Stimulated activated CD4-positive, alpha-beta T cell treated with anti-CD3 and anti-CD28 coated beads, Interleukin-4, amount 100 ng/mL, for 4 hours (primary cell): ENCODE results near the gene DHPS.
A peak's percentile ranks its signal among the peaks of the same experiment; 100 is the strongest.
"Not testable (repeated sequence)": the region's sequence is repeated elsewhere in the genome, so short reads cannot be mapped to it uniquely, and the experiment has no call there.

Experiments
- DNase-seq, 2 experiments: peaks; one replicate each; pipeline ENCODE4 v3.0.0-alpha.2; 2020

DHPS gene

GRCh38 chr19:12705169-12705568 is 23.5 kb upstream of the DHPS start:
- no peak for DNase-seq

GRCh38 chr19:12703046-12703445 is 21.4 kb upstream of the DHPS start:
- DNase-seq = no peak

DNA sequence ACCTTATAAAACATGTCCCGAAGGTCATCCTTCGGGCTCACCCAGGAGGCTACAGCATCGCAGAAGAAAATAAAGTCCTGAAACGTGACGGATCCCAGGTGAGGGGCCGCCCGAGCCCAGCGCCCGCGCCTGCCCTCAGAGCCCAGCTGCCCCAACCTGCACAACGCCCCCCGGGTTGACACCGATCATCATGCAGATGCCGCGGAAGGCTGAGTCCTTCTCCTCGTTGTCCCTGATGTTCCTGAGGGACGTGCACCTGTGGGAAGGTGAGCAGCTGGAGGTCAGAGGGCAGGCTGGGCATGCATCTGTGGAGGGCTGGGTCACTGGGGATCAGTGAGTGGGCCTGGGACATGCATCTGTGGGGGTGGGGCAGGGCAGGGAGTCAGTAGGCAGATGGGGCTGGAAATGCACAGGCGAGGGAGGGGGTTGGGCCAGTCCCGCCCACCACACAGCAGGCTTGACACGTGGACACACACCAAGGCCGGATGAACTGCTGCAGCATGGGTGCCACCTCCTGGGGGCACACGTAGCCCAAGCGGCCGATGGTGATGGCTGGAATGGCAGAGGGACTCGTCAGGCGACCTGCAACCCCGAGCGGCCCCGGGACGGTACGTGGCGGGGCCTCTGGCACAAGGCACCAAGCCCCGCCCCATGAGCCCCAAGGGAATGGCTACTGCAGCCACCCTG is 20.1 kb upstream of the DHPS start:
- no peak for DNase-seq

DNA sequence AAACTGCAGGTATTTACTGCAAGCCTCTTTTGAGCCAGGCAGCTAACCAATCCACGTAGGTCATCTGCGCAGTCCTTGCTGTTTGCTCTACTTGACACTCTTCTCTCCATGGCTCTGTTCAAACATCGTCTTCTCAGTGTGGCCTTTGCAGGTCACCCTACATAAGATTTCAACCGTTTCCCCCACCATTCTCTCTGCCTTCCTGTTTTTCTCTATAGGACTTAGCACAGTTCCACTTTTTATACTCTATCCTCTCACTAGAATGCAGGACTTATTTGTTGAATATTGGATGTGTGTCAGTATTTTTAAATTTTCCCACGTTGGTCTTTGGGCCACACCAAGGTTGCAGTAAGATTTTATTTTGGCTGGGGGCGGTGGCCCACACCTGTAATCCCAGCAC is 16.5 kb upstream of the DHPS start:
- no peak for DNase-seq

DNA sequence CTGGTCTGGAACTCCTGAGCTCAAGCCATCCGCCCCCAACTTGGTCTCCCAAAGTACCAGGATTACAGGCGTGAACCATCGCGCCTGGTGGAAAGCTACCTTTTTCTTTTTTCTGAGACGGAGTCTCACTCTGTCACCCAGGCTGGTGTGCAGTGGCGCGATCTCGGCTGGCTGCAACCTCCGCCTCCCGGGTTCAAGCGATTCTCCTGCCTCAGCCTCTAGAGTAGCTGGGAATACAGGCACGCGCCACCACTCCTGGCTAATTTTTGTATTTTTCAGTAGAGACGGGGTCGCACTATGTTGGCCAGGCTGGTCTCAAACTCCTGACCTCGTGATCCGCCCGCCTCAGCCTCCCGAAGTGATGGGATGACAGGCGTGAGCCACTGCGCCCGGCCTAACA is 15.7 kb upstream of the DHPS start:
- DNase-seq = not testable (repeated sequence)

DNA sequence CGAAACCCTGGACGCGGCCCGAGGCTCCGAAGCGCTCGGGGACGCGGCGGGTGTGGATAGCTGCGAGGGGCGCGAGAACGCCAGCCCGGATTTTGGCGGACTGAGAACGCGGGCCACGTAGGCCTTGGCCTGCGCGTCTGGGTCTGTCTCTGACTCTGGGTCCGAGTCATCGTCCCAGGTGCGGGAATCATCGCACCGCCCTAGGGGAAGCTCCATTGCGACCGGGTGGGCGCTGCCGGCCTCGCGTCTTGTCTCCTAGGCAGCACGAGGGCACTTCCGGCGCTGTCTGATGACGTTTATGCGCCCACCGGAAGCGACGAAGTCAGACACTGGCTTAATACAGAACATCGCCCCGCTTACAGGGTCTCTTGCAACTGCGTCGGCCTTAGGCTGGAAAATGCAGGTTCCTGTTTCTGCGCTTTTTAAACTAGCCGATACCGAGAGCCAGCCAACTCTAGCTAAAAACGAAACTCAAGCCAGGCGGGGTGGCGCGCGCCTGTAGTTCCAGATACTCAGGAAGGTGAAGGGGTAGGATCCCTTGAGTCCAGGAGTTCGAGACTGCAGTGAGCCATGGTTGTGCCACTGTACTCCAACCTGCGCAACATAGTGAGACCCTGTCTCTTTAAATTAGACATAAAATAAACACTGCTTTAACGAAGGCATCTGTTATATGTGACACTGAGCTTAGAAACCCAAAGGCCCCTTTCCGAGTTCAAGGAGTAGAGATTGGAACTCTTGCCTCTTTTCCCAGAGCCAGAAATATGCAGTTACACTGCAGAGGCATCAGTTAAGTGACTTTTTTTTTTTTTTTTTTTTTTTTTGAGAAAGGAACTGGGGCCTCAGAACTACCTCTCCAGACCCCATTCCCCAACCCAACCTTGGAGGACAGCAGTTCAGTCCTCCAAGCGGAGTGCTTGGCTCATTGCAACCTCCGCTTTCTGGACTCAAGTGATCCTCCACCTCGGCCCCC is 15.0 kb upstream of the DHPS start, which contains the start of gene FBXW9:
TSS of gene FBXW9 (minus strand) at position 266 of the 970 bp plus-strand sequence. CDS start at position 216, 50 bp downstream.
- DNase-seq = peak; percentile 95 to 98

DNA sequence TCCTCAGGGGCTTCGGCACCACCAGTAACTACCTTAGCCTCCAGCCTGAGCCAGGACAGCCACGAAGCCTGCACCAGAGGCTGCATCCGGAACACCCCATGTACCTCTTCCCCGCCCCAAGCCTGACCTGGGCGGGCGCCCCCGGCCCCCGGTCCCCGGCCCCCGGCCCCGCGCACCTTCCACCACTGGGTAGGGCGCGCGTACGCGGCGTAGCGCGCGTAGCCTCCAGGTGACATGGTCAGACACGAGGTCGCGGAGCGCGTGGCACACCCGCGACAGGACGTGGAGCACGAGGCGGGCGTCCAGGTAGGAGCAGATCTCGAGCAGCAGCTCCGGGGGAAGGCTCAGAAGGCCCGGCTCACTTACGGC is 14.3 kb upstream of the DHPS start:
- DNase-seq = peak in 1 of 2 experiments; percentile 17

DNA sequence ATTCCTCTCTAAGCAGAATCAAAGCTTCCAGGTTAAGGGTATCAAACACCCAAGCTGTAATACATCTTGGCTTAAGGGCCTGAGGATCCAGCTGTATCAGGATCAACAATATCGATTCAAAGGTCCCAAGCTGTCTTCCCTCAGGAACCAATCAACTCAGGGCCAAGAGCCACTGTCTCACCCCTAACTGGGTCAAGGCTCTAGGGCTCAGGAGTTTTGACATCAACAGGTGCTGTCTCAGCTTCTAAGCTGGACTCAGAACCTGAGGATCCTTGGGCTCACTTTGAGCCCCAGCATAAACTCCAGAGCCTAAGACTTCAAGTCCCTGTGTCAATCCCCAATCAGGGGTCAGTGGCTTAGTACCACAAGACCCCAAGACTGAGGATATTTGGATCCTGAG is 13.8 kb upstream of the DHPS start:
- DNase-seq = no peak

DNA sequence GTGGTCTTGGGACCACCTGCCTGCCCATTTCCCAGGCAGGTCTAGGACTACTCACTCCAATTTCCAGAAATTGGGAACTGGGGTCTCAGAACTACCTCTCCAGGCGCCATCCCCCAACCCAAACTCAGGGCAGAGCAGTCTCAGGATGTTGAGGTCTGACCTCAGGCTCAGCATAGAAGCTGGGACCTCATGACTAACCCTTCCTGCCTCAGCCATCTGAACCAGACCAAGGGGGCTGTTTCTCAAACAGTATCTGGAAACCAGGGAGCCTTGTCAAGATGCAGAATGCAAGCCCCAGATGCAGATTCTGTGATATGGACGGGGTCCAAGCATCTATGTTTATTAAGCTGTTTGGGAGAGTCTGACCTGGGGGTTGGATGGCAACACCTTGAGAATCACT is 13.4 kb upstream of the DHPS start:
- DNase-seq = no peak

GRCh38 chr19:12694641-12695040 is 13.0 kb upstream of the DHPS start:
- DNase-seq = no peak

DNA sequence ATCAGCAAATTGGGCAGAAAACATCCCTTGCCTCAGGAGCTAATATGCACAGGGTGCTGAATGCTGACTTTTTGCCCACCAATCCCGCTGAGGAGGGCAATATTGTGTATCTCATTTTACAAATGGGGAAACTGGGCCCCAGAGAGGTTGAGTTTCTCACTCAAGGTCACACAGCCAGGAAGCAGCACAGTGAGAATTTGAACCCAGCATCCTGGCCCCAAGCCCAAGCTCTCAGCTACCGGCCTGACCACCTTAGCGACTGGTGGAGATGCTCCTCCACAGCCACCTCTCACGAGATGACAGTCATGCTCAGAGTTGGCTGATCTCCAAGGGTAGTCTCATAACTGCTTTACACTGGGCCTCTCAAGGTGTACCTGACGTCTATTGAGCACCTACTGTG is 11.3 kb upstream of the DHPS start:
- DNase-seq = no peak

DNA sequence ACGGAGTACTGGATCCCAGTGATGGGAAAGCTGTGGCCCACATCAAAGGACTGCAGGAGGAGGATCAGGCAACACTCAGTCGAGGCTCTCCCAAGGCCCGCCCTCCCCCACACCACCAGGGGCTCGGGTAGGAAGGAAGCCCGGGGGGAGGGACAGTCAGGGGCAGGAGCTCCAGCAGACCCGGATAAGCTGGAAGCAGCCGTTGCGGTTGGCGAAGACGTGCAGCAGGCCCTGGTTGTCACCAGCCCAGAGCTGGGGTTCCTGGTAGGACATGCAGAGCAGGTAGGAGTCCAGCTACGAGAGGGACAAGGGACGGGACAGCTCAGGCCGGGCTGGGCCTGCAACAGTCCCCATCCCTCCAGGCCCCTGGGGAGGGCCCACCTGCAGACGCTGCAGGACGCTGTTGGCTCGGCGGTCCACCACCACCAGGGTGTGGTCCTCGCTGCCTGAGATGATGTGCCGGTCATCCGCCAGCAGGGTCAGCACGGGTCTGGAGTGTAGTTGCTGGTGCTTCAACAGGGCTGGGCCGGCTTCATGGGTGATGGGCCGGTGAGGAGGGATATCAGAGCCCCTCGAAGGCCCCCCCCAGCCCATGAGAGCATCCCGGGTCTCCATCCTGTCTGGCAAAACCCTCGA is 8.0 kb upstream of the DHPS start:
- DNase-seq = no peak

DNA sequence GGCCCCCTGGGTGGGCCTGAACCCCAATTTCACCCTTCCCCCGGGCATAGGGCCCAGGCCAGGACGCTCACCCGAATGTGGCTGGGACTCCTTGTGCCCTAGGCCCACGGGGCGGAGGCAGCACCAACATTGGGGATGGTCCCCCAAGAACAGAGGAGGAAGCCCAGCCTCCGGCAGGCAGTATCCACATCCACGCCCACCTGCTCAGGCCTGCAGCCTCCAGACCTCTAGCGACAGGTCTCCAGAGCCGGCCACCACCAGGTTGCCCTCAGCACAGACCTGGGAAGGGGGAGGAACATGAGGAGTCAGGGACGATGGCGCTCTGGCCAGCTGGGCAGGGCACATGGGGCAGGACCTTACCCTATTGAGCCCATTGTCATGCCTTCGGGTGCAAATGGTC is 7.3 kb upstream of the DHPS start:
- DNase-seq = no peak

GRCh38 chr19:12687496-12688196 is 6.0 kb upstream of the DHPS start, which contains the start of gene GNG14:
GNG14 (plus strand) TSS chr19:12687998; CDS start chr19:12688049, 51 bp downstream.
- no peak for DNase-seq

- DNase-seq = no peak
These were observed 4.2 kb upstream of the DHPS start for GRCh38 chr19:12685831-12686230.

DNA sequence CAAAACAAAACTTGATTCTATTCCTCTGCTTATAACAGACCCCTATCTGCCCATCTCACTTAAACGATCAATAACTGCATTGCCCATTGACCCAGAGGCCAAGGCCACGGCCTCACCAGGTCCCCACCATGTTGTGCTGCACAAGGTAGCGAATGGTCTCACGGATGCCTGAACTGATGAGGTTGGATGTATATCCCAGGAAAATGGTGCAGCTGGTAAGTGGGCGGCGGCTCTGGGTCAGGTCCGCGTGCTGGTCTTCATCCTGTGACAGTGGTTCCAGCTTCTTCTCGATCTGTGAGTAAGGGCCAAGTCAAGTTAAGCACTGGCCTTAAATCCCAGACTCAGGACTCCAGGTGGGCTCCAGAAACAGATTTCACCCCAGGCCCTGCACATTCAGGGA is 1.6 kb downstream of the DHPS start:
- DNase-seq = no peak

DNA sequence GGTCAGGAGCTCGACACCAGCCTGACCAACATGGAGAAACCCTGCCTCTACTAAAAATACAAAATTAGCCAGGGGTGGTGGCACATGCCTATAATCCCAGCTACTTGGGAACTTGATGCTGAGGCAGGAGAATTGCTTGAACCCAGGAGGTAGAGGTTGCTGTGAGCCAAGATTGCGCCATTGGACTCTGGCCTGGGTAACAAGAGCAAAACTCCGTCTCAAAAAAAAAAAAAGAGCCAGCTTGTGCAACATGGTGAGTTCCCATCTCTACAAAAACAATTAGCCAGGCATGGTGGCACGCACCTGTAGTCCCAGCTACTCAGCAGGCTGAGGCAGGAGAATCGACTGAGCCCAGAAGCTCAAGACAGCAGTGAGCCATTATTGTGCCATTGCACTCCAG is 3.6 kb downstream of the DHPS start:
- not testable (repeated sequence) for DNase-seq

- DNase-seq = no peak
These were observed 4.8 kb downstream of the DHPS start for GRCh38 chr19:12676928-12677327.

DNA sequence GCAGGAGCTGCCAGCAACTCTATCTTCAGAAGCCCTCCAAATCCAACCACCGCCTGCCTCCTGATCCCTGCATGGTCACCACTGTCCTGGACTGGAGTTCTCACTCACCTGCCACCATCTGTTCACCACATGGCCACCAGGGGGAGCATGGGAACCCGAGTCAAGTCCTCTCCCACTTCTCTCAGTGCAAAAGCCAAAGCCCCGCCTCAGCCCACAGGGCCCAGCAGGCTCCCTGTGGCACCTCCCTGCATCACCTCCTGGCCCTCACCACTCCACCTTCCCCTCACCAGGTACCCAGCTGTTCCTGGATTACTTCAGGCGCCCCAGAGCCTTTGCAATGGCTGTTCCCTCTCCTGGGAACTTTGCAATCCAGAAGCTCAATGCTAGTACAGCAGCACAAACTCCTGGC is 5.3 kb downstream of the DHPS start:
- peak; percentile 78 to 86 for DNase-seq

GRCh38 chr19:12675940-12676339 is 5.7 kb downstream of the DHPS start:
- DNase-seq = no peak

- DNase-seq = no peak
These were observed 6.3 kb downstream of the DHPS start for GRCh38 chr19:12675399-12675798.

- no peak for DNase-seq
These were observed 8.9 kb downstream of the DHPS start for GRCh38 chr19:12672744-12673143.
